HCT116 (cell line): ENCODE results near the gene BAX.

Experiments used
- ATF3 ChIP-seq: IDR thresholded peaks from 2 replicates; pipeline ENCODE4 v1.6.1; 2012
- CEBPB ChIP-seq: IDR thresholded peaks from 2 replicates; pipeline ENCODE4 v1.6.1; 2012; ENCODE audit warnings: low read depth
- CTCF ChIP-seq, 3 experiments: fragments of 200-600 bp in 1 of 3; sonication (generic) in 1 of 3; IDR thresholded peaks in 2 of 3; conservative IDR thresholded peaks in 1 of 3; 2 replicates each; pipeline ENCODE4 v1.5.1; 2012 to 2017; ENCODE audit warnings: low read depth in 2 of 3, low read length in 2 of 3, antibody characterized with exemption in 1 of 3, borderline replicate concordance in 1 of 3, control low read depth in 1 of 3, mild to moderate bottlenecking in 1 of 3, mixed read lengths in 1 of 3, mixed run types in 1 of 3, moderate library complexity in 1 of 3; ENCODE audit not compliant: insufficient read depth in 1 of 3
- EZH2 ChIP-seq: fragments of 200-600 bp; sonication (generic); IDR thresholded peaks from 2 replicates; pipeline ENCODE4 v1.6.1; 2017; ENCODE audit warnings: antibody characterized with exemption, mixed run types
- JUND ChIP-seq: IDR thresholded peaks from 2 replicates; pipeline ENCODE4 v1.6.1; 2012
- POLR2A ChIP-seq: IDR thresholded peaks from 2 replicates; pipeline ENCODE4 v1.7.0; 2011; ENCODE audit warnings: borderline replicate concordance; ENCODE audit not compliant: insufficient read depth, insufficient read length; ENCODE audit errors: extremely low read depth
- POLR2AphosphoS5 ChIP-seq: IDR thresholded peaks from 2 replicates; pipeline ENCODE4 v1.6.1; 2011; ENCODE audit warnings: mild to moderate bottlenecking, low read depth, low read length, moderate library complexity
- SIN3A ChIP-seq: IDR thresholded peaks from 2 replicates; pipeline ENCODE4 v1.6.1; 2012; ENCODE audit warnings: low read depth
- SP1 ChIP-seq: IDR thresholded peaks from 2 replicates; pipeline ENCODE4 v1.6.1; 2012; ENCODE audit warnings: low read depth
- YY1 ChIP-seq: IDR thresholded peaks from 2 replicates; pipeline ENCODE4 v1.6.1; 2011; ENCODE audit warnings: low read length, low read depth, moderate library complexity, mild to moderate bottlenecking; ENCODE audit not compliant: insufficient replicate concordance; ENCODE audit errors: extremely low read depth
- ZFX ChIP-seq: fragments of 450-650 bp; IDR thresholded peaks from 2 replicates; pipeline ENCODE4 v1.6.1; 2017
- ZNF274 ChIP-seq: fragments of 200-500 bp; sonication (Bioruptor generic); IDR thresholded peaks from 2 replicates; pipeline ENCODE4 v1.6.1; 2014; ENCODE audit warnings: mild to moderate bottlenecking, low read depth, low read length, inconsistent platforms
- TF ChIP-seq, protein P1 (sequence below): IDR thresholded peaks from 2 replicates; pipeline ENCODE4 v1.6.1; 2012; ENCODE audit warnings: low read depth

DNA sequence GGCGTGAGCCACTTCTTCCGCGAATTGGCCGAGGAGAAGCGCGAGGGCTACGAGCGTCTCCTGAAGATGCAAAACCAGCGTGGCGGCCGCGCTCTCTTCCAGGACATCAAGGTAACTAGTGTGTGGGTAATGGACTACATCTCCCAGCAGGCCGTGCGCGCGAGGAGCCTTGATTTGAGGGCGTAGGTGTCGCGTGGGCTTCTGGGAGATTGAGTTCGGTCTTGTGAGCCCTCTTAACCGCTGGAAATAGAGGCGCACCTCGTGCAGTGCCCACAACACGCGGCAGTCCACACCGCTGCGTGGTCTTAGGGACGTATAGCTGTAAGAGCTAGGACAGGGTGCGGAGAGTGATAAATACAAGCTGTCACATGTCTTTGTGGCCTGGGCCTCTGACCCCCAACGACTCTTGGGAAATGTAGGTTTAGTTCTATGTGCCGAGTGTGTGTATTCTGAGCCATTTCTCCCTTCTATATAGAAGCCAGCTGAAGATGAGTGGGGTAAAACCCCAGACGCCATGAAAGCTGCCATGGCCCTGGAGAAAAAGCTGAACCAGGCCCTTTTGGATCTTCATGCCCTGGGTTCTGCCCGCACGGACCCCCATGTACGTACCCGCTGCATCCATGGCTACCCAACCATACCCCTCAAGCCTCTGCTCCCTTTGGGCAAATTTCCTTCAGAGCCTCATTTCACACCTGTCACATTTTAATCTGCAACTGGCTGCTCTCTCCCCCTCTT is 11.3 kb downstream of the BAX start:
- TF ChIP-seq POLR2A (peak; percentile 6), JUND (no peak), CTCF (IDR thresholded peaks at IDR 0.05 in 2 of 3, conservative IDR thresholded peaks at IDR 0.05 in 1 of 3; ENCODE audit: borderline replicate concordance in 1 of 3, insufficient read depth in 1 of 3, low read depth in 2 of 3, low read length in 2 of 3) (no peak), POLR2AphosphoS5 (no peak; the same call in none of the 2 replicates), SIN3A (no peak), ZNF274 (no peak), ZFX (no peak), ATF3 (no peak), SP1 (no peak), CEBPB (no peak), YY1 (no peak), EZH2 (no peak)
- TF ChIP-seq, protein P1, sequence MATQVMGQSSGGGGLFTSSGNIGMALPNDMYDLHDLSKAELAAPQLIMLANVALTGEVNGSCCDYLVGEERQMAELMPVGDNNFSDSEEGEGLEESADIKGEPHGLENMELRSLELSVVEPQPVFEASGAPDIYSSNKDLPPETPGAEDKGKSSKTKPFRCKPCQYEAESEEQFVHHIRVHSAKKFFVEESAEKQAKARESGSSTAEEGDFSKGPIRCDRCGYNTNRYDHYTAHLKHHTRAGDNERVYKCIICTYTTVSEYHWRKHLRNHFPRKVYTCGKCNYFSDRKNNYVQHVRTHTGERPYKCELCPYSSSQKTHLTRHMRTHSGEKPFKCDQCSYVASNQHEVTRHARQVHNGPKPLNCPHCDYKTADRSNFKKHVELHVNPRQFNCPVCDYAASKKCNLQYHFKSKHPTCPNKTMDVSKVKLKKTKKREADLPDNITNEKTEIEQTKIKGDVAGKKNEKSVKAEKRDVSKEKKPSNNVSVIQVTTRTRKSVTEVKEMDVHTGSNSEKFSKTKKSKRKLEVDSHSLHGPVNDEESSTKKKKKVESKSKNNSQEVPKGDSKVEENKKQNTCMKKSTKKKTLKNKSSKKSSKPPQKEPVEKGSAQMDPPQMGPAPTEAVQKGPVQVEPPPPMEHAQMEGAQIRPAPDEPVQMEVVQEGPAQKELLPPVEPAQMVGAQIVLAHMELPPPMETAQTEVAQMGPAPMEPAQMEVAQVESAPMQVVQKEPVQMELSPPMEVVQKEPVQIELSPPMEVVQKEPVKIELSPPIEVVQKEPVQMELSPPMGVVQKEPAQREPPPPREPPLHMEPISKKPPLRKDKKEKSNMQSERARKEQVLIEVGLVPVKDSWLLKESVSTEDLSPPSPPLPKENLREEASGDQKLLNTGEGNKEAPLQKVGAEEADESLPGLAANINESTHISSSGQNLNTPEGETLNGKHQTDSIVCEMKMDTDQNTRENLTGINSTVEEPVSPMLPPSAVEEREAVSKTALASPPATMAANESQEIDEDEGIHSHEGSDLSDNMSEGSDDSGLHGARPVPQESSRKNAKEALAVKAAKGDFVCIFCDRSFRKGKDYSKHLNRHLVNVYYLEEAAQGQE, result no peak
